Breast epithelium (tissue), 4 donors: Measurements from ENCODE around the gene YIPF2. TPM values are rescaled to one million over a fixed set of nuclear protein-coding genes. Genes with fewer than 3 reads are reported as not detected.

Source experiments
- DNase-seq, 2 donors: peaks; one replicate each; pipeline ENCODE4 v3.0.0-alpha.2; 2019; ENCODE audit warnings: low spot score in 2 of 2
- H3K27ac ChIP-seq, 2 donors: fragments of 200-600 bp; sonication (generic) in 1 of 2; one replicate each; pipeline ENCODE4 v1.5.1; 2016 to 2019; ENCODE audit warnings: mild to moderate bottlenecking in 1 of 2
- H3K27me3 ChIP-seq, 2 donors: fragments of 200-600 bp; sonication (generic) in 1 of 2; one replicate each; pipeline versions ENCODE4 v1.5.1 to v1.6.0; 2017 to 2019; ENCODE audit warnings: control low read depth in 1 of 2, mild to moderate bottlenecking in 1 of 2
- H3K36me3 ChIP-seq: fragments of 200-600 bp; one replicate; pipeline ENCODE4 v1.5.1; 2019
- H3K4me1 ChIP-seq, 2 donors: fragments of 200-600 bp; sonication (generic); one replicate each; pipeline ENCODE4 v1.5.1; 2016 to 2019; ENCODE audit warnings: control low read depth in 1 of 2
- H3K4me3 ChIP-seq, 3 donors: fragments of 200-600 bp; sonication (generic); 1 replicate in 2 of 3; 2 replicates in 1 of 3; pipeline ENCODE4 v1.5.1; 2016 to 2019; ENCODE audit warnings: mild to moderate bottlenecking in 3 of 3, moderate library complexity in 2 of 3
- H3K9me3 ChIP-seq, 2 donors: fragments of 200-600 bp; sonication (generic) in 1 of 2; one replicate each; pipeline ENCODE4 v1.5.1; 2016 to 2019; ENCODE audit warnings: control low read depth in 1 of 2
- POLR2A ChIP-seq: fragments of 450-650 bp; IDR thresholded peaks from one replicate; pipeline ENCODE4 v1.6.1; 2016; ENCODE audit warnings: antibody characterized with exemption, mild to moderate bottlenecking, moderate library complexity
- POLR2AphosphoS5 ChIP-seq, 3 donors: sonication (generic); formaldehyde crosslinking; IDR thresholded peaks; one replicate each; pipeline ENCODE4 v1.6.1; 2017; ENCODE audit warnings: antibody characterized with exemption in 3 of 3
- intact Hi-C: fragments of 100-400 bp; cut with DNase I; formaldehyde crosslinking; loops from one replicate; pipeline ENCODE4 v1.15.1; 2023; ENCODE audit warnings: low total_unique reads
- total RNA-seq, 3 donors: library from RNA; depleted of rRNA; stranded (reverse); fragments of >200 nt; gene quantifications; one replicate each; pipeline ENCODE4 v1.1.0, GENCODE V29; 2016
- TF ChIP-seq, protein P1 (sequence below), 3 donors: fragments of 450-650 bp; IDR thresholded peaks; one replicate each; pipeline ENCODE4 v1.5.1; 2016 to 2017; ENCODE audit warnings: antibody characterized with exemption in 3 of 3, mild to moderate bottlenecking in 3 of 3, moderate library complexity in 3 of 3

Gene YIPF2
- total RNA-seq, 3 donors from 2014 or later, result 40.3 to 68.6 (median 59.6) TPM

DNA sequence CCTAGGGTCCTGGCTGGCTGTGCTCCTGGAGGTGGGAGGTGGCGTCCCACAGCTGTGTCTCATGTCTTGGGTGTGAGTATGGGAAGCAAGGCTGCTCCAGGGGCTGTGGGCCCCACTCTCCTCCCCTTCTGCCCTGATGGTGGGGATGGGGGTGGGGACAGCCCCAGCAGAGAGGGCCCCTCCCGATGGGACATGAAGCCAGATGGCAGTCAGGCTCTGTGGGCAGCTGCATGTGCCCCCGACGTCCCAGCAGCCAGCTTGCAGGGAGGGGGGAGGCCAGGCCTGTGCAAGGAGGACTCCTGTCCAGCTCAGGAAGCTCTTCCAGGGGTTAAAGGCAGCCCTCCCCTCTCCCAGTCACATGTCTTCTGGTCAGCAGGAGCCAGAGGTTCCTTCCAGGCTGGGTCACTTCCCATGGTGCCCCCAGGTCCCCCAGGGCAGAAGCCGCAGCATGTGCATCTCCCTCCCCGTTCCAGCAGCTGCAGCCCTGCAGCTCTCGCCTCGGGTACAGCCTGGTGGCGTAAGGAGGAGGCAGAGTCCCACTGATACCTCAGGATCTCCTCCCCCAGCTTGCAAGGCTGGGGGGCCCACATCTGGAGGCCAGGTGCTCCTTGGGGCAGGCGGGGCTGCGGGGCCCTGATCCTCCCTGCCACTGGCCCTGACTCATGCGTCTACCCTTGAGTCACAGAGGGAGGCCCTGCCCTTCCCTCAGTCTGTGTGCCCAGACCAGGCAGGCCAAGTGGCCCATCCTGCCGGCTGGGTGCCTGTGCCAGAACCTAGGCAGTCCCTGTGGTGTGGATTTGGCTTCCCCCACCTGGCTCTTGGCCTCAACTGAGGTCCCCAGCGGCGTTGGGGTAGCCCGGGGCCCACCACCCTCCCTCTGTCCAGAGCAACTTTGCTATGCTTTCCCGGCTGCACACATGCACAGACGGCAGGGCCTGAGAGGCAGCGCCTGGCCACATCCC lies 13.0 kb downstream of the YIPF2 start:
- peak overlapping the region in 1 of 2 donors; percentile 52 for H3K27ac ChIP-seq
- intact Hi-C loops, result no loop called here
- no peaks in the 10 kb centered on the region for H3K36me3 ChIP-seq
- TF ChIP-seq POLR2A, result no peak
- no peak for TF ChIP-seq POLR2AphosphoS5 (IDR thresholded peaks at IDR 0.05)
- TF ChIP-seq, protein P1, sequence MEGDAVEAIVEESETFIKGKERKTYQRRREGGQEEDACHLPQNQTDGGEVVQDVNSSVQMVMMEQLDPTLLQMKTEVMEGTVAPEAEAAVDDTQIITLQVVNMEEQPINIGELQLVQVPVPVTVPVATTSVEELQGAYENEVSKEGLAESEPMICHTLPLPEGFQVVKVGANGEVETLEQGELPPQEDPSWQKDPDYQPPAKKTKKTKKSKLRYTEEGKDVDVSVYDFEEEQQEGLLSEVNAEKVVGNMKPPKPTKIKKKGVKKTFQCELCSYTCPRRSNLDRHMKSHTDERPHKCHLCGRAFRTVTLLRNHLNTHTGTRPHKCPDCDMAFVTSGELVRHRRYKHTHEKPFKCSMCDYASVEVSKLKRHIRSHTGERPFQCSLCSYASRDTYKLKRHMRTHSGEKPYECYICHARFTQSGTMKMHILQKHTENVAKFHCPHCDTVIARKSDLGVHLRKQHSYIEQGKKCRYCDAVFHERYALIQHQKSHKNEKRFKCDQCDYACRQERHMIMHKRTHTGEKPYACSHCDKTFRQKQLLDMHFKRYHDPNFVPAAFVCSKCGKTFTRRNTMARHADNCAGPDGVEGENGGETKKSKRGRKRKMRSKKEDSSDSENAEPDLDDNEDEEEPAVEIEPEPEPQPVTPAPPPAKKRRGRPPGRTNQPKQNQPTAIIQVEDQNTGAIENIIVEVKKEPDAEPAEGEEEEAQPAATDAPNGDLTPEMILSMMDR (IDR thresholded peaks at IDR 0.05), result no peak
- H3K4me3 ChIP-seq, result no peak overlapping the region
- H3K9me3 ChIP-seq, result no peaks in the 10 kb centered on the region
- no peaks in the 10 kb centered on the region for H3K4me1 ChIP-seq
- H3K27me3 ChIP-seq, result no peaks in the 10 kb centered on the region
- no peak for DNase-seq

DNA sequence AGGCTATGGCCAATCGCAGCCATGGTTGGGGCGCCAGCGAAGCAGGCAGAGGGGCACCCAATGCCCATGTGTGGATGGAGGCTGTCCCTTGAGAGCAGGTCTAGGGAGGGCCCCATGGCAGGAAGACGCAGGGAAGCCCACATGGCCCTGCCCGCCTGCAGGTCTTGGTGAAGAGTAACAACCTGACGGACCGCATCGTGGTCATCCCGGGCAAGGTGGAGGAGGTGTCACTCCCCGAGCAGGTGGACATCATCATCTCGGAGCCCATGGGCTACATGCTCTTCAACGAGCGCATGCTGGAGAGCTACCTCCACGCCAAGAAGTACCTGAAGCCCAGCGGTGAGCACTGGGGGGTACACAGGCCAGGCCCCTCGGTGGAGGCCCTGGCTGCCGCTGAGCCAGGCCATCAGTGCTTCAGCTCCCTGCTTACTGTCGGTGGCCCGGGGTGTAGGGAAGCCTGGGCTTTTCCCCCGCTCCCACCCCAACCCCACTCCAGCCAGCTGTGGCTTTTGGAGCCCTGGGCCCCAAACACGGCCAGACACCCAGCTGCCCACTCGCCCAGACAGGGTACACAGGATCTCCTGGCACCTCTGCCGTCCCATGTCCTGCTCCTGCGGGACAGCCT lies 14.6 kb downstream of the YIPF2 start:
- TF ChIP-seq, protein P1 (IDR thresholded peaks at IDR 0.05), result no peak
- TF ChIP-seq POLR2A (no peak), POLR2AphosphoS5 (IDR thresholded peaks at IDR 0.05) (no peak)
- Histone ChIP-seq H3K27ac (no peak overlapping the region), H3K36me3 (no peaks in the 10 kb centered on the region), H3K4me3 (no peak overlapping the region), H3K27me3 (no peaks in the 10 kb centered on the region), H3K9me3 (no peaks in the 10 kb centered on the region), H3K4me1 (no peaks in the 10 kb centered on the region)
- intact Hi-C loops, result no loop called here
- no peak for DNase-seq

DNA sequence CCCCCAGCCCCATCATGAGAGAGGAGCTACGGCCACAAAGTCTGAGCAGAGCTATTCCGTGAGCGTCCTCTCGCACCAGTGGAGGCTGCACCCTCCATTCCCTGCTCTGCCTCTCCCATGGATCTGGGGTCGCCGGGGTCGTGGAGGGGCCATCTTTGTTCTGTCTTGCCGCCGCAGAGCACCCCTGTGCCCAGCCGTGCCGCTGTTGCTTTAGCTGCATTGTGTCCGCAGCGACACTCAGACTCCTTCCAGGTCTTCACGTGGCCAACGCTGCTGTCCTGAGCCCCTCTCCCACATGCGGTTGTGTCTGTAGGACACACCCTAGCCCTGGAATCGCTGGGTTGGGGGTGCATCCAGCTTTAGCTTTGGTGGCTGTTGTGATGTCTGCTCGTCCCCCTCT lies 15.8 kb downstream of the YIPF2 start:
- no peaks in the 10 kb centered on the region for H3K27me3 ChIP-seq
- DNase-seq, result no peak
- no peaks in the 10 kb centered on the region for H3K9me3 ChIP-seq
- no peaks in the 10 kb centered on the region for H3K36me3 ChIP-seq
- no peaks in the 10 kb centered on the region for H3K4me1 ChIP-seq
- TF ChIP-seq, protein P1 (IDR thresholded peaks at IDR 0.05), result no peak
- TF ChIP-seq POLR2AphosphoS5 (IDR thresholded peaks at IDR 0.05), result no peak
- no peak for TF ChIP-seq POLR2A
- no peak overlapping the region for H3K4me3 ChIP-seq
- intact Hi-C loops, result no loop called here
- no peak overlapping the region for H3K27ac ChIP-seq

DNA sequence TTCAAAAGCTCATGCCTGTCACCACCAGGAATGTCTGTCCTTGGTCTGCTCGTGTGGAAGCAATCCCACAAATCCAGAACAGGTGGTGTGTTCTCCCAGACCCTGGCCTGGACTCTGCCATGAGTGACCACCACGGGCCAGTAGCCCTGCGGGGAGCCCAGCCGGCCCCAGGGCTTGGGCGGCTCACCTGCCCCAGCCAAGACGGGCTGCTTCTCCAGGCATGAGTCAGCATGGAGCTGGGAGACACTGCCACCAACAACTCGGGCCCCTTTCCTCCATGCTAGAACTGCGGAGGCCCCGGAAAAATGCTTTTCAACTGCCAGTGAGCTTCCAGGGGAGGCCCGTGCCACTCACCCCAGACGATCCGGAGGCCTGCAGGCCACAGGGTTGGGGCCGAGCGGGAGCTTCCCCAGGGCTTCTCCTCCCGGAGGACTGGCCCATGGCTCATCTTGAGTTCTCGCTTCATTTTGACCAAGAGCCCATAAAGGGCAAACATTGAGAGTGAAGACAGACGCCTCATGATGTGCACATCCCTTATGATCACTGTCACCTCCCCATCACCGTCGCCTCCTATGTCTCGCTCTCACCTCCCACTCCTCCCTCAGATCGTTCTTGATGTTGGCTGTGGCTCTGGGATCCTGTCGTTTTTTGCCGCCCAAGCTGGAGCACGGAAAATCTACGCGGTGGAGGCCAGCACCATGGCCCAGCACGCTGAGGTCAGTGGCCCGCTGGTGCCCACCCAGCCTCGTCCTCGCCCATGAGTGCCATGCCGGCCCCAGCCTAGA lies 16.7 kb downstream of the YIPF2 start:
- H3K4me1 ChIP-seq, result no peaks in the 10 kb centered on the region
- intact Hi-C loops, result no loop called here
- TF ChIP-seq POLR2A (no peak), POLR2AphosphoS5 (IDR thresholded peaks at IDR 0.05) (no peak)
- TF ChIP-seq, protein P1 (IDR thresholded peaks at IDR 0.05), result no peak
- no peaks in the 10 kb centered on the region for H3K27me3 ChIP-seq
- no peak for DNase-seq
- H3K27ac ChIP-seq, result no peak overlapping the region
- no peaks in the 10 kb centered on the region for H3K36me3 ChIP-seq
- H3K9me3 ChIP-seq, result no peaks in the 10 kb centered on the region
- no peak overlapping the region for H3K4me3 ChIP-seq
